Activated gamma-delta T cell (primary cell): Measurements from ENCODE around the gene PREP.
"Not testable (repeated sequence)": the region's sequence is repeated elsewhere in the genome, so short reads cannot be mapped to it uniquely, and the experiment has no call there.

Experiments
- DNase-seq: peaks from one replicate; lab custom pipeline; 2025; lab: John Stamatoyannopoulos, UW
- total RNA-seq, 2 donors: gene quantifications; one replicate each; lab custom pipeline; 2026; lab: John Stamatoyannopoulos, UW

PREP gene
- total RNA-seq = 28.8 to 42.7 reads per million in 2 donors

DNA sequence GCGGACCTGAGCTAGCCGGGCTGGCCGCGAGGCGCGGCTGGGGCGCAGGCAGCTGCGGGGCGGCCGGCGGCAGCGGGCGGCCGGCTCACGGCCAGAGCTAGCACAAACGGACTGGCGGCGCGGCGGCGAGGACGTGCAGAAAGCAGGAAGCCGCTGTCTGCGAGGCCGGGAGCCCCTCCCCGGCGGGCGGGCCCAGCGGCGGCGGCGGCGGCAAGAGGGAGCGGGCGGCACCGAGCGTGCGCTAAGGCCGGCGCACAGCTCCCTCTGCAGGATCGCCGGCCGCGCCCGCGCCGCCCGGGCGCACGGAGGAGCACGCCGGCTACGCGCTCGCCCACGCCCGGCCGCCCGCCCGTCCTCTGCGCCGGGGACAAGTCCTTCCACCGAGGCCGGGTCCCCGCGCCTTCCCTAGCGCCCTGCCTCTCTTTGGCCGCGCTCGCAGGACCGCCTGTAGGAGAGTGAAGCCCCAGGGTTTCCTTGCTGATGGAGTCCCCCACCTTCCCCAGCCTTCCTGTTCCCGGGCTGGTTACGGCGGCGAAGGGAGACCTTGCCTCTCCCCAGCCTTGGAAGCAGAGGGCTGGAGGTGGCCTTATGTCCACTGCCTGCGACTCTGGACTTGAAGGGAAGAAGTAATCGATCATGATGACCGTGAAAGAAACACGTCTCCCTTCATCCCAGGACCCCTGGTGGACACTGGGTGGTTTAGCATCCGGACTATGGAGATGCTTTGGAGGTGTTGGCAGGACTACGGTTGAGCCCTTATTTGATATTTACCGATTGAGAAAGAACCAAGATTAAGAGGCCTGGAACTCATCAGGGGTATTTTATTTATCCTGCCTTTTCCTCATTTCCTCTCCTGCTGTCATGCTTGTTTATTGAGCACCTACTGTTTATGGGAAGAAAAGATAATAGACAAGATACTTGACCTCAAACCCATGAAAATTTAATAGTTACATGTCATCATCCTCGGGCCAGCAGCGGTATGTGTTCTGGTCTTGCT, at the start of gene PREP:
PREP (minus strand) TSS at position 144 of the 997 bp plus-strand sequence. CDS start 191 bp downstream, outside the sequence.
- DNase-seq = peak; percentile 71

- no peak for DNase-seq
These were observed 49.5 kb upstream of the PREP start for GRCh38 chr6:105452376-105452775.

GRCh38 chr6:105449756-105450390, 47.0 kb upstream of the PREP start:
- no peak for DNase-seq

GRCh38 chr6:105445481-105445880, 42.6 kb upstream of the PREP start:
- no peak for DNase-seq

- DNase-seq = no peak
These were observed 41.1 kb upstream of the PREP start for GRCh38 chr6:105443941-105444340.

GRCh38 chr6:105442369-105442768, 39.5 kb upstream of the PREP start:
- DNase-seq = no peak

DNA sequence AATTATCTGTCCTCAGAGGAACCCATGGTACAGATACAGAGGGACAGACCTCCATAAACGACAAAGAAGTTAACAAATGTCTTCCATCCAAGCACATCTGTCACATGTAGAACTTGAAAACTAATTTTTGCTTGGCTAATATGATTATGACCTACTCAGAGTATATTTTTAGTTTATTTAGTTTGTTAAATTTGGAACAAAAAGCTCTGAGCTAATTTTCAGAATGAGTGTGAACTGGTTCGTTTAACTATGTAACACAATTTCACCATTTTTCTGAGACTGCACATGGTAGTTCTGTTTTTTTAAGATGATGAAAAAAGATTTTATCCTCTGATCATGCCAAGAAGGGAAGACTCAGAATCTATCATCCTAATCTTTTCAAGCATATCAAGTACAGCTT, 34.4 kb upstream of the PREP start:
- DNase-seq = no peak

DNA sequence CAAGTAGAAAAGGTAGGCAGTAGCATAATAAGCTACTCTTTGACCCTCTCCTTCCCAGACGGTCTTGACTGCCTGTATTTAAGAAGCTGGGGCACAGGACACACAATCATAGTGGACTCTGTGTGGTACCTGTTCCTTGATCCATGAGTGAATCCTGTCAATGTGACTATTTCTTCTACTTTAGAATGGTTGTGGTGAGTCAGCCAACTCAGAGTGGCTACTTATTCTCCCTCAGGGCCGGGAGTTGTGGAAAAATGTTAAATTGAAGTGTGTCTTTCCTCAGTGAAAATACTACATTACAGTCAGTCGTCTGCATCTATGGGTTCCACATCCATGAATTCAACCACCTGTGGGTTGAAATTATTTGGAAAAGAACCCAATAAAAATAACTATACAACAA, 30.8 kb upstream of the PREP start:
- no peak for DNase-seq

GRCh38 chr6:105432797-105433196, 29.9 kb upstream of the PREP start:
- no peak for DNase-seq

DNA sequence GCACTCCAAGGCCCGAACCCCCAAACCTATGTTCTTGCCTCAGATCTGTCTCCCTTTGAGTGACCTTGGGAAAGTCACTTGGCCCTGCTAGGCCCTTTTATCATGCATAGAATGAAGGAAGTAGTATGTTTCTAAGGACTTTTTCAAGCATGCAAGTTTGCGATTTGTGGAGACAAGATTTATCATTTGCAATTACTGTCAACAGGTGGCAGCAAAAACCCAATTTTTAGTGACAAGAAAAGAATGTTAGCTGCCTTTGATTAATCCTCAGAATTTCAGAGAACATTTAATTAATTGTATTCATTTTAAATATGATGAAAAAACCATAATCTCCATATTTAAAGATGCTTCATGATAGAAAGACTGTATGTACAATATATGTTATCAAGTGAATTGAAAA, 28.3 kb upstream of the PREP start:
- DNase-seq = no peak

GRCh38 chr6:105430685-105431084, 27.8 kb upstream of the PREP start:
- DNase-seq = no peak

DNA sequence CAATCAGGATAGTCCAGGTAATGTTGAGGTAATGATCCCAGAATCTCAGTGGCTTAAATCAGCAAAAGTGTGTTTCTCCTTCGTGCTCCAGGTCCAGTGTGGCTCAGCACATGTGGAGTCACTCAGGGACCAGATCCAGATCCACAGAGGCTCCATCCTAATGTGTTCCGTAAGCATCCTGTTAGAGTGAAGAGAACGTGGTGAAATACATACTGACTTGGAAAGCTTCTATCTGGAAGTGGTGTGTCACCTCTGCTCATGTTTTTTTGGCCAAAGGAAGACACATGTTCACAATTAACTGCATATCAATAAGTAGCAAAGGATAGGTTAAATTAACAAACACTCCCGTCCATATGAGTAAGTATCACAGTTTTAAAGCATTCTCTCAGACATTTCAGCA, 26.8 kb upstream of the PREP start:
- DNase-seq = no peak

DNA sequence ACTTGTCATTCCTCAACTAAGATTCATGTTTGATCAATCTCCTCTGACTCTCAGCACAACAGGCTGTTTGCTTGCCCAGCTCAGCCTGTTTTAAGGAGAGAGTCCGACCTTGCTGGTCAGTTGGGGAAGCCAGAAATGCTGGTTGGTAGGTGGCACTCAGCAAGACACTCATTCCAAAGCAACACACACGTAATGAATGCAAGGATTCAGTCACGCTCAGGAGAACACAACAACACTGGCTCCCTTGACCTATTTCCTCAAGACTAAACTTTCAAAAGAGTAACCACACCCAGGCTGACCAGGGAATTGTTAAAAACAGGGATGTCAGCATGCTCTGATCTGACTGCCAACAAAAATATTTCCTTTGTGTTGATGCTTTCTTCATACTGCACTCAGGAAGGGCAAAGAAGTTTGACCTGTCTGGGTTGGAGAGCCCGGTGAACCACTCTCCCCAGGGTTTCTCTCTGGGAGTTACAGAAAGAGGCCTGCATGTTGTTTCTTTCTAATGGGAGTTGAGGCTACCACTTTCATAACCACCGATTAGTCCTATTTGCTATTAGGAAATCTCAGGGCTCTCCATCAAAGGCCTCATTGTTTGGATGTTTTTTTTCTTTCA, 25.6 kb upstream of the PREP start:
- DNase-seq = no peak

- DNase-seq = no peak
These were observed 21.4 kb upstream of the PREP start for GRCh38 chr6:105424175-105424783.

DNA sequence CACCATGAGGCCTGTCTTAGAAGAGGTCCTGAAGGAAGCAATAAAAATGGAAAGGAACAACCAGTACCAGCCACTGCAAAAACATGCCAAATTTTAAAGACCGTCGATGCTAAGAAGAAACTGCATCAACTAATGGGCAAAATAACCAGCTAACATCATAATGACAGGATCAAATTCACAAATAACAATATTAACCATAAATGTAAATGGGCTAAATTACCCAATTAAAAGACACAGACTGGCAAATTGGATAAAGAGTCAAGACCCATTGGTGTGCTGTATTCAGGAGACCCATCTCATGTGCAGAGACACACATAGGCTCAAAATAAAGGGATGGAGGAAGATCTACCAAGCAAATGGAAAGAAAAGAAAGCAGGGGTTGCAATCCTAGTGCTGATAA, 14.1 kb upstream of the PREP start:
- DNase-seq = not testable (repeated sequence)

DNA sequence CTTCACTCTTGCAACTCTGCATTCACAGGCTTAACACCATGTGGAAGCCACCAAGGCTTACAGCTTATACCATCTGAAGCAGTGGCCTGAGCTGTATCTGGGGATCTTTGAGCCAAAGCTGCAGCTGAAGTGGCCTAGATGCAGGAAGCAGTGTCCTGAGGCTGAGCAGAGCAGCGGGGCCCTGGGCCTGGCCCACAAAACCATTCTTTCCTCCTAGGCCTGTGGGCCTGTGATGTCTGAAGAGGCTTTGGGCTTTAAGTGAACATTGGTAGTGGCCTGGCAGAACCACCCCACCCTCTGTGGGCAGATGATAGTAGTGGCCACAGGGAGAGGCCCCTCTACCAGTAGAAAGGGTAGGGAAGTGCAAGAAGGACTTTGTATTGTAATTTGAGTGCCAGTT, 6.9 kb upstream of the PREP start:
- DNase-seq = no peak

- DNase-seq = no peak
These were observed 568 bp downstream of the PREP start for GRCh38 chr6:105402090-105402938.

- DNase-seq = no peak
These were observed 1.4 kb downstream of the PREP start for GRCh38 chr6:105401247-105402089.

GRCh38 chr6:105400501-105400900, 2.4 kb downstream of the PREP start:
- no peak for DNase-seq

DNA sequence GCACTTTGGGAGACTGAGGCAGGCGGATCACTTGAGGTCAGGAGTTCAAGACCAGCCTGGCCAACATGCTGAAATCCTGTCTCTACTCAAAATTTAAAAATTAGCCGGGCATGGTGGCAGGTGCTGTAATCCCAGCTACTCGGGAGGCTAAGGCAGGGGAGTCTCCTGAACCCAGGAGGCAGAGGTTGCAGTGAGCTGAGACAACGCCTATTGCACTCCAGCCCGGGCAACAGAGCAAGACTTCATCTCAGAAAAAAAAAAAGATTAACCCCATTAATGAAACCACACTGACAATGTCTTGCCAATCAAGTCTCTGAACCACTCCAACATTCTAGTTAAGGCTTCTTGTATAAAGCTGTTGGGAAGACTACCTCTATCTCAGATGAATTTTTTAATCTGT, 4.0 kb downstream of the PREP start:
- DNase-seq = no peak
